HCT116 (cell line): ENCODE results near the gene AGPAT3. TPM values are rescaled to one million over a fixed set of nuclear protein-coding genes. Genes with fewer than 3 reads are reported as not detected.

ENCODE experiments used
- ATAC-seq: fragments of 200-7000 bp; cut with Tn5 transposase; 2 replicates; pipeline ENCODE4 v1.9.1; 2020; ENCODE audit warnings: mild to moderate bottlenecking, moderate library complexity
- BruUV-seq: library from RNA; stranded (reverse); fragments of 400-500 nt; replicated peaks from 2 replicates; lab custom pipeline; 2021; lab: Mats Ljungman, UMichigan
- CTCF ChIA-PET: fragments of 300-600 bp; sonication (Branson Sonifier 250); formaldehyde crosslinking; loops from one replicate; lab custom pipeline; 2021; ENCODE audit warnings: antibody characterized with exemption; lab: Charles Lee
- POLR2A ChIA-PET: fragments of 300-600, 350-600 bp; sonication (Branson Sonifier 250); formaldehyde crosslinking; loops from one replicate; lab custom pipeline; 2021; ENCODE audit warnings: antibody characterized with exemption; lab: Charles Lee
- RAD21 ChIA-PET, 2 experiments: fragments of 300-600 bp; sonication (Branson Sonifier 250); formaldehyde crosslinking; loops; one replicate each; lab custom pipeline; 2023; ENCODE audit warnings: low total read pairs in 2 of 2; ENCODE audit not compliant: uncharacterized antibody in 2 of 2, unreplicated experiment in 2 of 2, low non-redundant PET in 1 of 2; lab: Charles Lee
- DNase-seq: peaks from one replicate; pipeline ENCODE4 v3.0.0-alpha.2; 2010; ENCODE audit warnings: low read depth, low spot score
- H2AFZ ChIP-seq: fragments of 200-600 bp; shearing (Covaris generic), sonication (generic); 2 replicates; pipeline ENCODE4 v1.6.1; 2017; ENCODE audit warnings: low read depth, mixed run types, mixed read lengths, antibody characterized with exemption, low read length; ENCODE audit not compliant: poor library complexity, severe bottlenecking
- H3K27ac ChIP-seq: 2 replicates; pipeline ENCODE4 v1.5.1; 2012; ENCODE audit warnings: low read depth, low read length
- H3K27me3 ChIP-seq: fragments of 200-600 bp; sonication (generic); 2 replicates; pipeline ENCODE4 v1.6.1; 2016; ENCODE audit warnings: mixed run types, low read length, mixed read lengths; ENCODE audit not compliant: insufficient read depth
- H3K36me3 ChIP-seq, 2 experiments: fragments of 200-500 bp in 1 of 2; fragments of 200-600 bp in 1 of 2; sonication (Bioruptor generic) in 1 of 2; sonication (generic) in 1 of 2; 2 replicates each; pipeline versions ENCODE4 v1.5.1 to v1.6.1; 2014 to 2016; ENCODE audit warnings: low read length in 2 of 2, inconsistent platforms in 1 of 2, mixed read lengths in 1 of 2, mixed run types in 1 of 2; ENCODE audit not compliant: insufficient read depth in 2 of 2, control insufficient read depth in 1 of 2
- H3K4me1 ChIP-seq, 2 experiments: fragments of 200-600 bp in 1 of 2; sonication (generic) in 1 of 2; 2 replicates each; pipeline versions ENCODE4 v1.5.1 to v1.6.1; 2012 to 2017; ENCODE audit warnings: low read length in 2 of 2, inconsistent platforms in 1 of 2, mild to moderate bottlenecking in 1 of 2, mixed read lengths in 1 of 2, mixed run types in 1 of 2, moderate library complexity in 1 of 2; ENCODE audit not compliant: insufficient read depth in 2 of 2, control insufficient read depth in 1 of 2
- H3K4me2 ChIP-seq: fragments of 200-600 bp; sonication (generic); 2 replicates; pipeline ENCODE4 v1.6.1; 2017; ENCODE audit warnings: mixed run types, low read length, mixed read lengths
- H3K4me3 ChIP-seq, 2 experiments: fragments of 200-600 bp in 1 of 2; sonication (generic) in 1 of 2; replicated peaks in 1 of 2; 2 replicates each; pipeline ENCODE4 v1.5.1; 2011 to 2016; ENCODE audit warnings: low read length in 2 of 2, control low read depth in 1 of 2, low read depth in 1 of 2, mild to moderate bottlenecking in 1 of 2, mixed read lengths in 1 of 2, mixed run types in 1 of 2
- H3K79me2 ChIP-seq: fragments of 200-600 bp; sonication (generic); 2 replicates; pipeline ENCODE4 v1.6.1; 2017; ENCODE audit warnings: mild to moderate bottlenecking, mixed run types, low read length, moderate library complexity, mixed read lengths; ENCODE audit not compliant: insufficient read depth
- H3K9ac ChIP-seq: fragments of 200-600 bp; sonication (generic); 2 replicates; pipeline ENCODE4 v1.6.1; 2016; ENCODE audit warnings: low read length, mixed read lengths
- H3K9me2 ChIP-seq: fragments of 200-600 bp; sonication (generic), shearing (Covaris generic); 2 replicates; pipeline ENCODE4 v1.6.1; 2017; ENCODE audit warnings: mixed run types, mild to moderate bottlenecking, moderate library complexity; ENCODE audit not compliant: insufficient read depth
- H3K9me3 ChIP-seq, 2 experiments: fragments of 200-500 bp in 1 of 2; fragments of 200-600 bp in 1 of 2; sonication (Bioruptor generic) in 1 of 2; sonication (generic) in 1 of 2; 2 replicates each; pipeline ENCODE4 v1.6.1; 2014 to 2017; ENCODE audit warnings: low read length in 2 of 2, mixed read lengths in 2 of 2, inconsistent platforms in 1 of 2, low read depth in 1 of 2, mild to moderate bottlenecking in 1 of 2, mixed run types in 1 of 2, moderate library complexity in 1 of 2; ENCODE audit not compliant: control insufficient read depth in 1 of 2, insufficient read depth in 1 of 2
- H4K20me1 ChIP-seq: fragments of 200-600 bp; sonication (generic), shearing (Covaris generic); 2 replicates; pipeline ENCODE4 v1.6.1; 2017; ENCODE audit warnings: mixed run types, mild to moderate bottlenecking, moderate library complexity; ENCODE audit not compliant: insufficient read depth
- CBX3 ChIP-seq: IDR thresholded peaks from 2 replicates; pipeline ENCODE4 v1.6.1; 2012; ENCODE audit warnings: low read depth
- EGR1 ChIP-seq: IDR thresholded peaks from 2 replicates; pipeline ENCODE4 v1.6.1; 2012; ENCODE audit warnings: low read depth
- EZH2 ChIP-seq: fragments of 200-600 bp; sonication (generic); IDR thresholded peaks from 2 replicates; pipeline ENCODE4 v1.6.1; 2017; ENCODE audit warnings: antibody characterized with exemption, mixed run types
- EZH2phosphoT487 ChIP-seq: fragments of 200-600 bp; IDR thresholded peaks from 2 replicates; pipeline ENCODE4 v1.6.1; 2018; ENCODE audit warnings: antibody characterized with exemption, borderline replicate concordance
- FOSL1 ChIP-seq: IDR thresholded peaks from 2 replicates; pipeline ENCODE4 v1.6.1; 2012; ENCODE audit warnings: low read depth
- JUND ChIP-seq: IDR thresholded peaks from 2 replicates; pipeline ENCODE4 v1.6.1; 2012
- POLR2AphosphoS5 ChIP-seq: IDR thresholded peaks from 2 replicates; pipeline ENCODE4 v1.6.1; 2011; ENCODE audit warnings: mild to moderate bottlenecking, low read depth, low read length, moderate library complexity
- RAD21 ChIP-seq: IDR thresholded peaks from 2 replicates; pipeline ENCODE4 v1.6.1; 2012; ENCODE audit warnings: low read depth, mild to moderate bottlenecking
- SIN3A ChIP-seq: IDR thresholded peaks from 2 replicates; pipeline ENCODE4 v1.6.1; 2012; ENCODE audit warnings: low read depth
- SRF ChIP-seq: IDR thresholded peaks from 2 replicates; pipeline ENCODE4 v1.6.1; 2012; ENCODE audit warnings: low read depth
- TCF7L2 ChIP-seq: IDR thresholded peaks from 2 replicates; pipeline ENCODE4 v1.7.0; 2011; ENCODE audit warnings: borderline replicate concordance, inconsistent platforms; ENCODE audit not compliant: insufficient read depth, insufficient read length; ENCODE audit errors: extremely low read depth
- YY1 ChIP-seq: IDR thresholded peaks from 2 replicates; pipeline ENCODE4 v1.6.1; 2011; ENCODE audit warnings: low read length, low read depth, moderate library complexity, mild to moderate bottlenecking; ENCODE audit not compliant: insufficient replicate concordance; ENCODE audit errors: extremely low read depth
- ZNF274 ChIP-seq: fragments of 200-500 bp; sonication (Bioruptor generic); IDR thresholded peaks from 2 replicates; pipeline ENCODE4 v1.6.1; 2014; ENCODE audit warnings: mild to moderate bottlenecking, low read depth, low read length, inconsistent platforms
- intact Hi-C: fragments of 100-400 bp; cut with micrococcal nuclease; formaldehyde crosslinking; loops from 2 replicates; pipeline ENCODE4 v1.10.0; 2022
- total RNA-seq: library from RNA; stranded (reverse); gene quantifications from one replicate; pipeline ENCODE4 v1.2.1, GENCODE V29; 2021; ENCODE audit not compliant: unreplicated experiment
- TF ChIP-seq, protein P1 (sequence below): IDR thresholded peaks from 2 replicates; pipeline ENCODE4 v1.6.1; 2012
- TF ChIP-seq, protein P2 (sequence below): IDR thresholded peaks from 2 replicates; pipeline ENCODE4 v1.6.1; 2012
- TF ChIP-seq, protein P3 (sequence below): IDR thresholded peaks from 2 replicates; pipeline ENCODE4 v1.6.1; 2012; ENCODE audit warnings: low read depth
- TF ChIP-seq, protein P4 (sequence below): IDR thresholded peaks from 2 replicates; pipeline ENCODE4 v1.6.1; 2011; ENCODE audit warnings: mild to moderate bottlenecking, low read length, moderate library complexity; ENCODE audit not compliant: insufficient replicate concordance; ENCODE audit errors: extremely low read depth

Gene AGPAT3
- total RNA-seq, 1 experiment from 2014 or later, result 54.1 TPM

DNA sequence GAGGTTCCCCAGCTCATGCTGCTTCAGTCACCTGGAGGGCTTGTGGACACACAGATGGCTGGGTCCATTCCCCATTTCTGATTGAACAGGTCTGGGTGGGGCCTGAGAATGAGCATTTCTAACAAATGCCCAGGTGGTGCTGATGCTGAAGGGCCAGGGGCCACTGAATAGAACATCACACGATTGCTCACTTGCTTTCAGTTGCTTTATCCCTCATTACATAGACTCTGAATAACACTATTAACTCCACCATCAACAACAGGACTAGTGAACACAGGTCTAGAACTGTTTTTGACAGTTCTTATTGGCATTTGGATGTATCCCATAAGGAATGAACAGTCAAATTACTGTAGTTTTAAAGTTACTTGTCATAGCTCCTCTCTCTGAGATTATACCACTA lies 159.2 kb downstream of the AGPAT3 start (continued):
- TF ChIP-seq, protein P1, sequence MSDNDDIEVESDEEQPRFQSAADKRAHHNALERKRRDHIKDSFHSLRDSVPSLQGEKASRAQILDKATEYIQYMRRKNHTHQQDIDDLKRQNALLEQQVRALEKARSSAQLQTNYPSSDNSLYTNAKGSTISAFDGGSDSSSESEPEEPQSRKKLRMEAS, result no peak
- TF ChIP-seq EGR1, result no peak
- TF ChIP-seq ZNF274, result no peak
- TF ChIP-seq, protein P2, sequence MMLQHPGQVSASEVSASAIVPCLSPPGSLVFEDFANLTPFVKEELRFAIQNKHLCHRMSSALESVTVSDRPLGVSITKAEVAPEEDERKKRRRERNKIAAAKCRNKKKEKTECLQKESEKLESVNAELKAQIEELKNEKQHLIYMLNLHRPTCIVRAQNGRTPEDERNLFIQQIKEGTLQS, result no peak
- TF ChIP-seq, all 23 proteins: peak for 0

DNA sequence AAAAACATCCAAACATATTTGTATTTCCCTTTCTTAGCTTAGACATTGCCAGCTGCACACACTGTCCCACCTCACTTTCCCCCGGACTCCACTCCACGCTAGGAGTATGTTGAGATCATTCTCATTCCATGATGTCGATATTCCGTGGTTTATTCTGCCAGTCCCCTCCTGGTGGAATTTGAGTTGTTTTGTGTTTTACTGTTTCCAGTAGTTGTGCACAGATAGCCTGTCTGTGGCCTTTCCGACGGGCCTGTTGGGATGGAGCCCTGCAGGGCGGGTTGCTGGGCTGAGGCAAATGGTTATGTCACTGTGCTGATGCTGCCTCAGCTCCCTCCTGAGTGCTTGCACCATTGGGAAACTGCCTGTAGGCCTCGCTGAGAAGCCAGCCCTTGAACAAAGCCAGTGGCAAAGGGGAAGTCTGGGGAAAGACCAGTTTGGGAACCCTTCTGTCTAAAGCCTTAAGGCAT lies 159.9 kb downstream of the AGPAT3 start:
- RAD21 ChIA-PET, result no interaction called here
- no peak overlapping the region for H3K4me3 ChIP-seq
- H3K27me3 ChIP-seq, result no peaks in the 10 kb centered on the region
- no peaks in the 10 kb centered on the region for H3K36me3 ChIP-seq
- no peak overlapping the region for H3K4me2 ChIP-seq
- H3K9me2 ChIP-seq, result no peaks in the 10 kb centered on the region; the same call in 1 of the 2 replicates
- H3K79me2 ChIP-seq, result peaks cover 98% of the 10 kb centered on the region
- no peak overlapping the region for H3K9ac ChIP-seq
- no TSS peak for BruUV-seq
- intact Hi-C loops, result no loop called here
- DNase-seq (no peak), ATAC-seq (no peak)
- CTCF ChIA-PET, result no interaction called here
- no peak overlapping the region for H2AFZ ChIP-seq
- TF ChIP-seq, protein P2, result no peak
- TF ChIP-seq JUND (no peak), SIN3A (no peak), RAD21 (no peak), FOSL1 (no peak), EZH2phosphoT487 (no peak), TCF7L2 (no peak), EGR1 (no peak), CBX3 (no peak), SRF (no peak), YY1 (no peak), EZH2 (no peak), POLR2AphosphoS5 (no peak)
- TF ChIP-seq, protein P3, sequence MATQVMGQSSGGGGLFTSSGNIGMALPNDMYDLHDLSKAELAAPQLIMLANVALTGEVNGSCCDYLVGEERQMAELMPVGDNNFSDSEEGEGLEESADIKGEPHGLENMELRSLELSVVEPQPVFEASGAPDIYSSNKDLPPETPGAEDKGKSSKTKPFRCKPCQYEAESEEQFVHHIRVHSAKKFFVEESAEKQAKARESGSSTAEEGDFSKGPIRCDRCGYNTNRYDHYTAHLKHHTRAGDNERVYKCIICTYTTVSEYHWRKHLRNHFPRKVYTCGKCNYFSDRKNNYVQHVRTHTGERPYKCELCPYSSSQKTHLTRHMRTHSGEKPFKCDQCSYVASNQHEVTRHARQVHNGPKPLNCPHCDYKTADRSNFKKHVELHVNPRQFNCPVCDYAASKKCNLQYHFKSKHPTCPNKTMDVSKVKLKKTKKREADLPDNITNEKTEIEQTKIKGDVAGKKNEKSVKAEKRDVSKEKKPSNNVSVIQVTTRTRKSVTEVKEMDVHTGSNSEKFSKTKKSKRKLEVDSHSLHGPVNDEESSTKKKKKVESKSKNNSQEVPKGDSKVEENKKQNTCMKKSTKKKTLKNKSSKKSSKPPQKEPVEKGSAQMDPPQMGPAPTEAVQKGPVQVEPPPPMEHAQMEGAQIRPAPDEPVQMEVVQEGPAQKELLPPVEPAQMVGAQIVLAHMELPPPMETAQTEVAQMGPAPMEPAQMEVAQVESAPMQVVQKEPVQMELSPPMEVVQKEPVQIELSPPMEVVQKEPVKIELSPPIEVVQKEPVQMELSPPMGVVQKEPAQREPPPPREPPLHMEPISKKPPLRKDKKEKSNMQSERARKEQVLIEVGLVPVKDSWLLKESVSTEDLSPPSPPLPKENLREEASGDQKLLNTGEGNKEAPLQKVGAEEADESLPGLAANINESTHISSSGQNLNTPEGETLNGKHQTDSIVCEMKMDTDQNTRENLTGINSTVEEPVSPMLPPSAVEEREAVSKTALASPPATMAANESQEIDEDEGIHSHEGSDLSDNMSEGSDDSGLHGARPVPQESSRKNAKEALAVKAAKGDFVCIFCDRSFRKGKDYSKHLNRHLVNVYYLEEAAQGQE, result no peak
- TF ChIP-seq, protein P1, result no peak
- TF ChIP-seq, protein P4, sequence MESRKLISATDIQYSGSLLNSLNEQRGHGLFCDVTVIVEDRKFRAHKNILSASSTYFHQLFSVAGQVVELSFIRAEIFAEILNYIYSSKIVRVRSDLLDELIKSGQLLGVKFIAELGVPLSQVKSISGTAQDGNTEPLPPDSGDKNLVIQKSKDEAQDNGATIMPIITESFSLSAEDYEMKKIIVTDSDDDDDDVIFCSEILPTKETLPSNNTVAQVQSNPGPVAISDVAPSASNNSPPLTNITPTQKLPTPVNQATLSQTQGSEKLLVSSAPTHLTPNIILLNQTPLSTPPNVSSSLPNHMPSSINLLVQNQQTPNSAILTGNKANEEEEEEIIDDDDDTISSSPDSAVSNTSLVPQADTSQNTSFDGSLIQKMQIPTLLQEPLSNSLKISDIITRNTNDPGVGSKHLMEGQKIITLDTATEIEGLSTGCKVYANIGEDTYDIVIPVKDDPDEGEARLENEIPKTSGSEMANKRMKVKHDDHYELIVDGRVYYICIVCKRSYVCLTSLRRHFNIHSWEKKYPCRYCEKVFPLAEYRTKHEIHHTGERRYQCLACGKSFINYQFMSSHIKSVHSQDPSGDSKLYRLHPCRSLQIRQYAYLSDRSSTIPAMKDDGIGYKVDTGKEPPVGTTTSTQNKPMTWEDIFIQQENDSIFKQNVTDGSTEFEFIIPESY, result no peak
- POLR2A ChIA-PET, result no interaction called here
- H3K4me1 ChIP-seq, result no peaks in the 10 kb centered on the region
- H4K20me1 ChIP-seq, result 0 out of 2 replicates have a peak, but pooled peaks cover 6% of the 10 kb centered on the region
- H3K9me3 ChIP-seq, result no peaks in the 10 kb centered on the region; a peak in 1 of 4 replicates
- no peak overlapping the region for H3K27ac ChIP-seq
